Hepatocyte (in vitro differentiated cells): ENCODE results near the gene ATG16L2. TPM values are rescaled to one million over a fixed set of nuclear protein-coding genes. Genes with fewer than 3 reads are reported as not detected.

Experiments
- DNase-seq: peaks from one replicate; pipeline ENCODE4 v3.0.0-alpha.2; 2016; ENCODE audit warnings: low spot score
- H2AFZ ChIP-seq: fragments of 200-600 bp; sonication (generic); 2 replicates; pipeline ENCODE4 v1.6.0; 2016; ENCODE audit warnings: antibody characterized with exemption, mild to moderate bottlenecking
- H3K27ac ChIP-seq: fragments of 200-600 bp; sonication (generic); 2 replicates; pipeline ENCODE4 v1.5.1; 2016; ENCODE audit warnings: mild to moderate bottlenecking
- H3K27me3 ChIP-seq: fragments of 200-600 bp; sonication (generic); 2 replicates; pipeline ENCODE4 v1.6.1; 2016
- H3K36me3 ChIP-seq: fragments of 200-600 bp; sonication (generic); replicated peaks from 2 replicates; pipeline ENCODE4 v1.5.1; 2016; ENCODE audit warnings: low read depth; ENCODE audit not compliant: insufficient read depth
- H3K4me1 ChIP-seq: fragments of 200-600 bp; sonication (generic); 2 replicates; pipeline ENCODE4 v1.5.1; 2016; ENCODE audit warnings: mild to moderate bottlenecking, moderate library complexity; ENCODE audit not compliant: insufficient read depth
- H3K4me2 ChIP-seq: fragments of 200-600 bp; sonication (generic); 2 replicates; pipeline ENCODE4 v1.6.0; 2016
- H3K4me3 ChIP-seq: fragments of 200-600 bp; sonication (generic); 2 replicates; pipeline ENCODE4 v1.5.1; 2016; ENCODE audit warnings: mild to moderate bottlenecking
- H3K79me2 ChIP-seq: fragments of 200-600 bp; sonication (generic); 2 replicates; pipeline ENCODE4 v1.6.0; 2017; ENCODE audit warnings: mild to moderate bottlenecking
- H3K9me2 ChIP-seq: fragments of 200-600 bp; sonication (generic); replicated peaks from 2 replicates; pipeline ENCODE4 v1.6.0; 2017; ENCODE audit warnings: mild to moderate bottlenecking; ENCODE audit not compliant: insufficient read depth
- H3K9me3 ChIP-seq: fragments of 200-600 bp; sonication (generic); 2 replicates; pipeline ENCODE4 v1.5.1; 2016; ENCODE audit warnings: low read depth, mild to moderate bottlenecking
- H4K20me1 ChIP-seq: fragments of 200-600 bp; sonication (generic); 2 replicates; pipeline ENCODE4 v1.6.0; 2016; ENCODE audit warnings: mild to moderate bottlenecking; ENCODE audit not compliant: insufficient read depth, poor library complexity, severe bottlenecking
- CTCF ChIP-seq: fragments of 200-600 bp; sonication (generic); IDR thresholded peaks from 2 replicates; pipeline ENCODE4 v1.5.1; 2016; ENCODE audit warnings: antibody characterized with exemption, mild to moderate bottlenecking; ENCODE audit not compliant: poor library complexity
- EZH2 ChIP-seq: fragments of 200-600 bp; sonication (generic); IDR thresholded peaks from 2 replicates; pipeline ENCODE4 v1.6.1; 2016; ENCODE audit warnings: antibody characterized with exemption, mild to moderate bottlenecking, borderline replicate concordance
- EZH2phosphoT487 ChIP-seq: fragments of 200-600 bp; sonication (generic); IDR thresholded peaks from one replicate; pipeline ENCODE4 v1.6.1; 2018; ENCODE audit warnings: antibody characterized with exemption, mild to moderate bottlenecking, low read depth, moderate library complexity; ENCODE audit not compliant: unreplicated experiment, severe bottlenecking
- WGBS: methylation state at CpG from one replicate; pipeline ENCODE4 v1.1.6; 2016; ENCODE audit warnings: low lambda C conversion rate; ENCODE audit errors: missing lambda C conversion rate; 5-methylcytosine and 5-hydroxymethylcytosine counted together
- polyA plus RNA-seq: library from polyadenylated mRNA; unstranded; fragments of >200 nt; fragmentation: Nextera tagmentation; extraction: Ambion mirVana; gene quantifications from 2 replicates; pipeline ENCODE4 v1.2.1, GENCODE V29; 2016
- total RNA-seq: library from RNA; depleted of rRNA; stranded (reverse); fragments of >200 nt; gene quantifications from 2 replicates; pipeline ENCODE4 v1.2.3, GENCODE V29; 2014

Gene ATG16L2
- total and polyA plus RNA-seq, 2 experiments from 2014 or later: 11.5 to 20.3 TPM

GRCh38 chr11:72833083-72833733 lies 19.0 kb downstream of the ATG16L2 start:
- no peaks in the 10 kb centered on the region for H3K36me3 ChIP-seq

DNA sequence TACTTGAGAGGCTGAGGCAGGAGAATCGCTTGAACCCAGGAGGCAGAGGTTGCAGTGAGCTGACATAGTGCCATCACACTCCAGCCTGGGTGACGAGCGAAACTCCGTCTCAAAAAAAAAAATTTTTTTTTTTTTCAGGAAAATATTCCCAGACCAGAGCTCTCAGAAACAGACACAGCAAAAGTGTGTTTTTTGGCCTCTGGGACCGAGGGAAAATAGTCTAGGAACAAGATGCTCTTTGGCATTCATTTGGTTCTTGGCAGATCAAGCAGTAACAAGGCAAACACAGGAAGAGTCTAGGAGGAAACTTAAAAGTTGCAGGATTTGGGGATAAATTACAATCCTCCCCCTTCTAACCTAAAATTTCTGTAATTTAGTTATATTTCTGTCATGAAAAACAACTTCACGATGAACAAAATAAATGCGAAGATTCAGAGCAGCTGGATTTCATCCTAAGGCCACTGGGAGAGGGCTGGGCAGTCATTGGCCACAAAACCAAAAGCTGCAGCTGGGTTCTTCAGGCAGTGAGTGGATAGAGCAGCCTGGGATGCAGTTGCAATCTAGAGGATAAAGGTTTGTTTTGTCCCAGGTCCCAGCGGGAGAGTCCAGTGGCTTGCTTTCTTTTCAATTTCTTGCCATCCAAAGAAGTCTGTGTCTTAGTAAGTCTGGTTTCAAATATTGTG lies 19.7 kb downstream of the ATG16L2 start:
- no peak overlapping the region for H2AFZ ChIP-seq
- H3K4me1 ChIP-seq: peaks cover 9% of the 10 kb centered on the region
- H3K4me3 ChIP-seq: no peak overlapping the region
- TF ChIP-seq EZH2phosphoT487 (no peak), CTCF (no peak), EZH2 (no peak)
- H3K79me2 ChIP-seq: no peaks in the 10 kb centered on the region
- no peak overlapping the region for H3K4me2 ChIP-seq
- no peaks in the 10 kb centered on the region for H3K36me3 ChIP-seq
- H3K9me3 ChIP-seq: no peaks in the 10 kb centered on the region
- DNase-seq: no peak
- H4K20me1 ChIP-seq: no peaks in the 10 kb centered on the region
- H3K9me2 ChIP-seq: no peaks in the 10 kb centered on the region
- H3K27ac ChIP-seq: peak overlapping the region; percentile 43
- H3K27me3 ChIP-seq: no peaks in the 10 kb centered on the region
- WGBS: 74% methylated on average over 8 of the region's 8 CpGs

More at GRCh38 chr11:72833083-72833733, 19.0 kb downstream of the ATG16L2 start:
- H3K4me3 ChIP-seq: no peak overlapping the region
- no peaks in the 10 kb centered on the region for H4K20me1 ChIP-seq
- H3K4me1 ChIP-seq: peaks cover 9% of the 10 kb centered on the region
- no peak for DNase-seq
- no peak overlapping the region for H3K27ac ChIP-seq
- H3K9me3 ChIP-seq: no peaks in the 10 kb centered on the region
- no peak overlapping the region for H2AFZ ChIP-seq
- no peaks in the 10 kb centered on the region for H3K9me2 ChIP-seq
- H3K4me2 ChIP-seq: no peak overlapping the region
- 95% methylated on average over 5 of the region's 5 CpGs for whole genome bisulfite sequencing
- H3K79me2 ChIP-seq: no peaks in the 10 kb centered on the region
- H3K27me3 ChIP-seq: no peaks in the 10 kb centered on the region
- TF ChIP-seq EZH2: no peak
- TF ChIP-seq EZH2phosphoT487: no peak
- no peak for TF ChIP-seq CTCF

GRCh38 chr11:72834905-72835304 lies 20.7 kb downstream of the ATG16L2 start:
- no peak for DNase-seq

More at GRCh38 chr11:72834905-72835304, 20.7 kb downstream of the ATG16L2 start:
- peak overlapping the region; percentile 43 for H3K27ac ChIP-seq
- no peaks in the 10 kb centered on the region for H3K9me3 ChIP-seq
- no peaks in the 10 kb centered on the region for H3K9me2 ChIP-seq
- H3K4me2 ChIP-seq: no peak overlapping the region
- no peak for TF ChIP-seq EZH2phosphoT487
- TF ChIP-seq EZH2: no peak
- no peak for TF ChIP-seq CTCF
- H3K36me3 ChIP-seq: no peaks in the 10 kb centered on the region
- peaks cover 9% of the 10 kb centered on the region for H3K4me1 ChIP-seq
- no peak overlapping the region for H3K4me3 ChIP-seq
- H3K27me3 ChIP-seq: no peaks in the 10 kb centered on the region
- H4K20me1 ChIP-seq: no peaks in the 10 kb centered on the region
- H3K79me2 ChIP-seq: no peaks in the 10 kb centered on the region
- WGBS: 94% methylated on average over 5 of the region's 5 CpGs
- no peak overlapping the region for H2AFZ ChIP-seq
